Adrenal gland (tissue), 5 donors: ENCODE measurements around the gene PRIM2.
"Not testable (repeated sequence)": the region's sequence is repeated elsewhere in the genome, so short reads cannot be mapped to it uniquely, and the experiment has no call there.

Source experiments
- CTCF ChIP-seq, 6 experiments: fragments of 450-650 bp in 4 of 6; fragments of 200-600 bp in 2 of 6; sonication (generic) in 1 of 6; IDR thresholded peaks; 1 replicate in 5 of 6; 2 replicates in 1 of 6; pipeline versions ENCODE4 v1.5.1 to v1.8.0; 2016 to 2021; ENCODE audit warnings: antibody characterized with exemption in 6 of 6, mild to moderate bottlenecking in 2 of 6, moderate library complexity in 1 of 6
- POLR2A ChIP-seq, 2 donors: fragments of 450-650 bp; IDR thresholded peaks; one replicate each; pipeline ENCODE4 v1.6.1; 2017; ENCODE audit warnings: antibody characterized with exemption in 2 of 2, mild to moderate bottlenecking in 2 of 2, moderate library complexity in 1 of 2
- donor health status: DM: no; HTN: no; CAD: no.

GRCh38 chr6:57376083-57376482 lies 58.7 kb downstream of the PRIM2 start:
- not testable (repeated sequence) for TF ChIP-seq CTCF, POLR2A (IDR thresholded peaks at IDR 0.05)
